ENCODE data around the gene STK16.

STK16 gene

GRCh38 chr2:219270055-219270372 is 24.7 kb downstream of the STK16 start:
- Histone ChIP-seq H3K4me3 (ENCODE audit: low read depth in 1 of 2, low read length in 2 of 2) (no peak overlapping the region), H3K36me3 (ENCODE audit: control insufficient read depth in 1 of 2, insufficient read depth in 2 of 2, low read length in 2 of 2) (no peaks in the 10 kb centered on the region), H3K27me3 (ENCODE audit: control insufficient read depth in 1 of 2, insufficient read depth in 2 of 2, low read length in 2 of 2) (no peaks in the 10 kb centered on the region), H3K9me3 (ENCODE audit: control insufficient read depth in 1 of 2, low read length in 2 of 2) (no peaks in the 10 kb centered on the region), H3K4me1 (ENCODE audit: control insufficient read depth in 1 of 2, insufficient read depth in 2 of 2, low read length in 2 of 2) (peaks cover 12 to 14% of the 10 kb centered on the region in 2 donors), H3K27ac (ENCODE audit: low read depth, low read length) (no peak overlapping the region), H3K9ac (ENCODE audit: low read depth in 1 of 2, low read length in 2 of 2) (no peak overlapping the region)

DNA sequence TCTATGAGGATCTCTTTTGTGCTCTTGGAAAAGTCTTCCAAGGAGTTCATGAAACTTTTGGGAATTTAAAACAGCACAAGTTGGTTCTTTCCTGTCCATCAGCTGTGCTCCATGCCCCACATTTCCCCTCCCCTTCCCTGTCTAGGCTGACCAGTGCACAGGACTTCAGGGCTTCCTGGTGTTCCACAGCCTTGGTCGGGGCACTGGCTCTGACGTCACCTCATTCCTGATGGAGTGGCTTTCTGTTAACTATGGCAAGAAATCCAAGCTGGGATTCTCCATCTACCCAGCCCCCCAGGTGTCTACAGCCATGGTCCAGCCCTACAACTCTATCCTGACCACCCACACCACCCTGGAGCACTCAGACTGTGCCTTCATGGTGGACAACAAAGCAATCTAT is 25.7 kb downstream of the STK16 start:
- H3K27ac ChIP-seq (ENCODE audit: low read depth, low read length) = no peak overlapping the region
- H3K27me3 ChIP-seq (ENCODE audit: control insufficient read depth in 1 of 2, insufficient read depth in 2 of 2, low read length in 2 of 2) = no peaks in the 10 kb centered on the region
- no peak overlapping the region for H3K4me3 ChIP-seq (ENCODE audit: low read depth in 1 of 2, low read length in 2 of 2)
- no peaks in the 10 kb centered on the region for H3K36me3 ChIP-seq (ENCODE audit: control insufficient read depth in 1 of 2, insufficient read depth in 2 of 2, low read length in 2 of 2)
- H3K4me1 ChIP-seq (ENCODE audit: control insufficient read depth in 1 of 2, insufficient read depth in 2 of 2, low read length in 2 of 2) = peaks cover 12 to 14% of the 10 kb centered on the region in 2 donors
- no peaks in the 10 kb centered on the region for H3K9me3 ChIP-seq (ENCODE audit: control insufficient read depth in 1 of 2, low read length in 2 of 2)
- H3K9ac ChIP-seq (ENCODE audit: low read depth in 1 of 2, low read length in 2 of 2) = no peak overlapping the region

DNA sequence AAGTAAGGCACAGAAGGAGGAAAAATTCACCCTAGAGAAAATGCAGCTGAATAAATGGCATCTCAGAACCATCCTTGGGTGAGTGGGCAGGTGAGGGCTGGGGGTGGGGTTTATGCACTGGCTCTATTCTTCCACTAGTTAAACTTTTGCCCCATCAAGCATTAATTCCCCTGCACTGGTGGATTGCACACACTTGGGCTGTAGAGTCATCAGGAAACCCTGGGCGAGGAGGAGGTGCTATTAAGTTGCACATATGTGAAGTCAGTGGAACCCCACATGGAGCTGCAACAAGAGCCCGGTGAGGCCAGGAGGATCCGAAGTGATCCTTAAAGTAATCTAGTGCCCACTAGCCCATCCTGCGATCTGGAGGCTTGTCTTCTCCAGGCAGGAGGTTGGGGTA is 27.1 kb downstream of the STK16 start:
- Histone ChIP-seq H3K9ac (ENCODE audit: low read depth in 1 of 2, low read length in 2 of 2) (no peak overlapping the region), H3K9me3 (ENCODE audit: control insufficient read depth in 1 of 2, low read length in 2 of 2) (no peaks in the 10 kb centered on the region), H3K27ac (ENCODE audit: low read depth, low read length) (no peak overlapping the region), H3K36me3 (ENCODE audit: control insufficient read depth in 1 of 2, insufficient read depth in 2 of 2, low read length in 2 of 2) (no peaks in the 10 kb centered on the region), H3K4me3 (ENCODE audit: low read depth in 1 of 2, low read length in 2 of 2) (no peak overlapping the region), H3K4me1 (ENCODE audit: control insufficient read depth in 1 of 2, insufficient read depth in 2 of 2, low read length in 2 of 2) (peaks cover 12 to 17% of the 10 kb centered on the region in 2 donors), H3K27me3 (ENCODE audit: control insufficient read depth in 1 of 2, insufficient read depth in 2 of 2, low read length in 2 of 2) (no peaks in the 10 kb centered on the region)

DNA sequence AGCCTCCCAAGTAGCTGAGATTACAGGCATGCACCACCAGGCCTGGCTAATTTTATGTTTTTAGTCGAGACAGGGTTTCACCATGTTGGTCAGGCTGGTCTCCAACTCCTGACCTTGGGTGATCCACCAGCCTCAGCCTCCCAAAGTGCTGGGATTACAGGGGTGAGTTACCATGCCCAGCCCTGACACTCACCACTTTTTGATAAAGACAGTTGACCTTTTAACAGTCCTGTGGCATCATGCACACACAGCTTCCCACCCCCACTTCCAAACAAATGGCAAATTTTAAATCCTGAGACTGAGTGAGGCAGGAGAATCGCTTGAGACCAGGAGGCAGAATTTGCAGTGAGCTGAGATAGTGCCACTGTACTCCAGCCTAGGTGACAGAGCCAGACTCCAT is 27.7 kb downstream of the STK16 start:
- H3K9me3 ChIP-seq (ENCODE audit: control insufficient read depth in 1 of 2, low read length in 2 of 2) = no peaks in the 10 kb centered on the region

DNA sequence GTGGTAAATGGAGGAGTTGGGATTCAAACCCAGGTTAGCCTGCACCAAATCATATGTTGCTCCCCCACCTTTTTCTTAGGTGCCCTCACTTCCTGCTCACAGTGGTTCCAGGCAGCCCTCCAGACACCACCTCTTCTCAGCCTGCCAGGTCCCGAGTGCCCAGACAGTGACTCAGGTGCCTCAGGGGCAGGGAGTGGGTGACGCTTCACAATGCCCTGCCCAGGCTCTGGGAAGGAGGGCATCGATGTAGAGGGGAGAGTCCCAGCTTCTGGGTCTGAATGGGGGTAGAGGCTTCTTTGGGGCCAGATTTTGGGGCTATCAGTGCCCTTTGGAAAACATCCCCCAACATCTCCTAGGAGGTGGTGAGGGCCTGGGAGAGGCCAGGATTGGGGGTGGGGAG is 28.7 kb downstream of the STK16 start:
- peaks cover 24 to 32% of the 10 kb centered on the region in 2 donors for H3K4me1 ChIP-seq (ENCODE audit: control insufficient read depth in 1 of 2, insufficient read depth in 2 of 2, low read length in 2 of 2)
- H3K9me3 ChIP-seq (ENCODE audit: control insufficient read depth in 1 of 2, low read length in 2 of 2) = no peaks in the 10 kb centered on the region
- no peaks in the 10 kb centered on the region for H3K27me3 ChIP-seq (ENCODE audit: control insufficient read depth in 1 of 2, insufficient read depth in 2 of 2, low read length in 2 of 2)
- no peak overlapping the region for H3K9ac ChIP-seq (ENCODE audit: low read depth in 1 of 2, low read length in 2 of 2)
- H3K4me3 ChIP-seq (ENCODE audit: low read depth in 1 of 2, low read length in 2 of 2) = no peak overlapping the region
- no peaks in the 10 kb centered on the region for H3K36me3 ChIP-seq (ENCODE audit: control insufficient read depth in 1 of 2, insufficient read depth in 2 of 2, low read length in 2 of 2)
- no peak overlapping the region for H3K27ac ChIP-seq (ENCODE audit: low read depth, low read length)

More for the DNA sequence above, 27.7 kb downstream of the STK16 start:
- no peak overlapping the region for H3K4me3 ChIP-seq (ENCODE audit: low read depth in 1 of 2, low read length in 2 of 2)
- H3K27me3 ChIP-seq (ENCODE audit: control insufficient read depth in 1 of 2, insufficient read depth in 2 of 2, low read length in 2 of 2) = no peaks in the 10 kb centered on the region
- H3K27ac ChIP-seq (ENCODE audit: low read depth, low read length) = no peak overlapping the region
- H3K9ac ChIP-seq (ENCODE audit: low read depth in 1 of 2, low read length in 2 of 2) = no peak overlapping the region
- H3K4me1 ChIP-seq (ENCODE audit: control insufficient read depth in 1 of 2, insufficient read depth in 2 of 2, low read length in 2 of 2) = peaks cover 15 to 23% of the 10 kb centered on the region in 2 donors
- no peaks in the 10 kb centered on the region for H3K36me3 ChIP-seq (ENCODE audit: control insufficient read depth in 1 of 2, insufficient read depth in 2 of 2, low read length in 2 of 2)

DNA sequence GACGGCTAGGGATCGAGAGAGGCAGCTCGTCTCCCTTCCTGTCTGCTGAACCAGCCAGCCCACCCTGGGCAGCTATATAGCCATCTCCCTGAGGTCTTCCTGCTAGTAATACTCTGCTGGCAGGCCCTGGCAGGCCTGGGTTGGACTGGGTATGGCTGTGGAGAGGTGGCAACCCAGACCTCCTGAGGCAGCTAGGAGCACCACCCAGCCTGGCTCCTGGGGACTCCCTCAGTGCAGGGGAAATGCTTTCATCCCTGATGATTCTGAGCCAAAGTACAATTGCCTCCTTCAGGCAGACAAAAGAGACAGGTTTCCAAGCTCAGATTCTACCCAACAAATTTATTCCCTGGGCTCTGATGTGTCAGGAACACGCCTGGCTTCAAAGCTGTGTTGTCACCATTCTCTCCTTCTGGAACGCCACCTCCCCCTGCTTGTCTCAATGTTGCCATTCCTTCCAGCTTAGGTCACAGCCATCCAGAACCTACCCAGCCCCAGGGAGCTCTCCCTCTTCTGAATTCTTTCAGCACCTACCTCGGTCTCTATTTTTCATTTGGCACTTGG is 29.2 kb downstream of the STK16 start:
- Histone ChIP-seq H3K27me3 (ENCODE audit: control insufficient read depth in 1 of 2, insufficient read depth in 2 of 2, low read length in 2 of 2) (no peaks in the 10 kb centered on the region), H3K36me3 (ENCODE audit: control insufficient read depth in 1 of 2, insufficient read depth in 2 of 2, low read length in 2 of 2) (no peaks in the 10 kb centered on the region), H3K9ac (ENCODE audit: low read depth in 1 of 2, low read length in 2 of 2) (no peak overlapping the region), H3K4me3 (ENCODE audit: low read depth in 1 of 2, low read length in 2 of 2) (no peak overlapping the region), H3K4me1 (ENCODE audit: control insufficient read depth in 1 of 2, insufficient read depth in 2 of 2, low read length in 2 of 2) (peaks cover 20 to 27% of the 10 kb centered on the region in 2 donors), H3K9me3 (ENCODE audit: control insufficient read depth in 1 of 2, low read length in 2 of 2) (no peaks in the 10 kb centered on the region), H3K27ac (ENCODE audit: low read depth, low read length) (no peak overlapping the region)

DNA sequence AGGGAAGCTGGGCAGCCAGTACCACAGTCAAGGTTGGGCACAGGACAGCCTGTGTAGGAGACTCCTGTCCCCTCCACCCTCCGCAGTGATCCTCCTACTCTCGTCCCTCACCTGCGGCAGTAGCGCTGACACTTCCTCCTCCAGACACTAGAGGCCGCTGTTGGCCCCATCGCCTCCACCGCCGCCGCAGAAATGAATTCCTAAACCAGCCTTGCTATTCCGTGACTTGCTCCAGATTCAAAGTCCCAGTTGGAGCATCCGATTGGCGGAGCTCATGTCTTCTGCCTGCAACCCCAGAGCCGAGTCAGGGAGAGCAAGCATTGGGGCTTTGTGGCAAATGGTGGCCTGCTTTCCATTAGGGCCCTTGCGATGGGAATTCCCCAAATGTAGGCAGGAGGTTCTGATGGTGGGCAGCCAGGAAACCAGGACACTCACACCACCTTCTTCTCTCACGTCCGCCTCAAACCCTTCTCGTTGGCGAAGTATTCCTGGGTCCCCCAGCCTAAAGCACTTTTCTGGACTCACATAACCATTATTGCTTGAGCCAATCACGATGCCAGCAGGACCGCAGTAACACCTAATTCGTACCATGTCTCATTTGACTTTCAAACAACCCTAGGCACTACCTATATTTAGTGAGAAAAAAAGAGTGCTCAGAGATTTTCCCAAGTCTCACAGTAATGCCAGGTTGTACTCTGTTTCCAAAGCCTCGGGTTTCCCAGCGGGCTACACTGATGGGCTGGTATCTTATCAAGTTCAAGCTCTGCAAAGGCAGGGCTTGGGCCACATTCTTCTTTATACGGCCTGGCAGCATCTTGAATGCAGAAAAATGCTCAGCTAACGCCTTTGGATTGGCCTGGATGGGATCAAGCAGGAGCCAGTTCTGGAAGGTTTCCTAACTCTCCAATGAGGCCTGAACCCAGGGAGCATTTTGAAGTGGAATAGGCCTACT is 32.7 kb downstream of the STK16 start:
- peak overlapping the region; percentile 89 for H3K9ac ChIP-seq (ENCODE audit: low read depth in 1 of 2, low read length in 2 of 2)
- H3K4me1 ChIP-seq (ENCODE audit: control insufficient read depth in 1 of 2, insufficient read depth in 2 of 2, low read length in 2 of 2) = peaks cover 21 to 28% of the 10 kb centered on the region in 2 donors
- H3K27ac ChIP-seq (ENCODE audit: low read depth, low read length) = peak overlapping the region; percentile 95
- peak overlapping the region; percentile 59 for H3K4me3 ChIP-seq (ENCODE audit: low read depth in 1 of 2, low read length in 2 of 2)
- peaks cover 7 to 14% of the 10 kb centered on the region in 2 donors for H3K36me3 ChIP-seq (ENCODE audit: control insufficient read depth in 1 of 2, insufficient read depth in 2 of 2, low read length in 2 of 2)
- H3K27me3 ChIP-seq (ENCODE audit: control insufficient read depth in 1 of 2, insufficient read depth in 2 of 2, low read length in 2 of 2) = no peaks in the 10 kb centered on the region
- no peaks in the 10 kb centered on the region for H3K9me3 ChIP-seq (ENCODE audit: control insufficient read depth in 1 of 2, low read length in 2 of 2)

DNA sequence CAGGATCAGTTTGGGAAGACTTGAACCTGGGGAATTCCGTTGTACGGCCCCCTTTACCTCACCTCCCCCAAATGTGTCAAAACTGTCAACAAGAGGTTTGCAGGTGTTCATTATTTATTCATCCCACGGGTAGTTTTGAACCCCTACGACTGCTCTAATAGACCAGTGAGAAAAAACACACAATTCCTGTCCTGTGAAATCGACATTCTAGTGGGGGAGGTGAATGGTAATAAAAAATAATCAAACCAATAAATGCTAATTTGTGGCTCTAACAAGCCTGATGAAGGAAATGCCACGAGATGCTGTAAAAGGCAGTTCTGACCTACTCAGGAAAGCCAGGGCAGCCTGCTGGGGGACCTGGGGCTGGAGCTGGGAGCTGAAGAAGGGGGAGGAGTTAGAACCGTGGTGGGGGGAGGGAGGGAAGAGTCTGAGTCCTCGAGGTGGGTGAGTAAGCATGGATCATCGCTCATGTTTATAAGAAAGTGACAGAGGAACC is 33.4 kb downstream of the STK16 start:
- Histone ChIP-seq H3K9ac (ENCODE audit: low read depth in 1 of 2, low read length in 2 of 2) (peak overlapping the region; percentile 89), H3K27me3 (ENCODE audit: control insufficient read depth in 1 of 2, insufficient read depth in 2 of 2, low read length in 2 of 2) (no peaks in the 10 kb centered on the region), H3K9me3 (ENCODE audit: control insufficient read depth in 1 of 2, low read length in 2 of 2) (no peaks in the 10 kb centered on the region), H3K36me3 (ENCODE audit: control insufficient read depth in 1 of 2, insufficient read depth in 2 of 2, low read length in 2 of 2) (peaks cover 14 to 15% of the 10 kb centered on the region in 2 donors), H3K4me3 (ENCODE audit: low read depth in 1 of 2, low read length in 2 of 2) (peak overlapping the region; percentile 59 to 69), H3K4me1 (ENCODE audit: control insufficient read depth in 1 of 2, insufficient read depth in 2 of 2, low read length in 2 of 2) (peaks cover 21 to 28% of the 10 kb centered on the region in 2 donors), H3K27ac (ENCODE audit: low read depth, low read length) (peak overlapping the region; percentile 95)

DNA sequence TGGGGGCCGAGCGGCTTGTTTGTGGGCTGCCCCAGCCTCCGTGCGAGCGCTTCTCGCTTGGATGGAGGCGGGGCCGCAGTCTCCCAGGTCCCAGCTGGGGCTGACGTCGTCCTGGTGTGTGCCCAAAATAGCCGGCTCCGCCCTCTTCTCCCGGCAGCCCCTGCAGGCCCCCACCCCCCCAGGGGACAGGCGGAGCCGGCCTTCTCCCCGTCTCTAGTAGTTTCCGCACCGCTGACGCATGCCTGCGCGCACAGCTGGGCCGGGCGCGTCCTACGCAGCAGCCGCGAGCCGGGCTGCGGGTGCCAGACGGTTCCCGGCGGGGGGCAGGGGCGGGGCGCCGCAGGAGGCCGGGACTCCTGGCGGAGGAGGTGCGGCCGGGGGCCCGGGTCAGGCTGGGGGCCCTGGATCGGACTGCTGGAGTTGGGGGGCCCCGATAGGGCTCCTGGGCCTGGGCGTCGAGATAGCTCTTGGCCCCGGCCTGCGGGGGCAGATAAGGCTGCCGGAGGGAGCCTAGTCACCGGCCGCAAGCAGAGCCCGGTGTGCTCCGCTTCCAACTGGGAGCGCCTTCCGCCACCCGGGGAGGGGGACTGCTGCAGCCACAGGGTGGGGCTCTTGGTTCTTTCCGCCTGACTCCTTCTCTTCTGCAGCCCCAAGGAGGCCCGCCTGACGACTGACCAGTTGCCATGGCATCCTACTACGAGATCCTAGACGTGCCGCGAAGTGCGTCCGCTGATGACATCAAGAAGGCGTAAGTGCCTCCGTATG is 34.1 kb downstream of the STK16 start, which contains the start of gene DNAJB2:
DNAJB2 (plus strand) TSS at position 216 of the 765 bp plus-strand sequence; CDS start at position 684, 468 bp downstream.
- no peaks in the 10 kb centered on the region for H3K27me3 ChIP-seq (ENCODE audit: control insufficient read depth in 1 of 2, insufficient read depth in 2 of 2, low read length in 2 of 2)
- H3K27ac ChIP-seq (ENCODE audit: low read depth, low read length) = peak within 1 kb of the TSS; percentile 95
- peak within 1 kb of the TSS; percentile 89 for H3K9ac ChIP-seq (ENCODE audit: low read depth in 1 of 2, low read length in 2 of 2)
- peaks cover 15 to 21% of the 10 kb centered on the region in 2 donors for H3K36me3 ChIP-seq (ENCODE audit: control insufficient read depth in 1 of 2, insufficient read depth in 2 of 2, low read length in 2 of 2)
- no peaks in the 10 kb centered on the region for H3K9me3 ChIP-seq (ENCODE audit: control insufficient read depth in 1 of 2, low read length in 2 of 2)
- H3K4me3 ChIP-seq (ENCODE audit: low read depth in 1 of 2, low read length in 2 of 2) = peak within 1 kb of the TSS; percentile 71
- peaks cover 21 to 28% of the 10 kb centered on the region in 2 donors for H3K4me1 ChIP-seq (ENCODE audit: control insufficient read depth in 1 of 2, insufficient read depth in 2 of 2, low read length in 2 of 2)

All from duodenal mucosa (tissue), 2 donors.